Fibroblast of peridontal ligament (primary cell): ENCODE measurements around the gene EVA1C.
"Not testable (repeated sequence)": the region's sequence is repeated elsewhere in the genome, so short reads cannot be mapped to it uniquely, and the experiment has no call there.

ENCODE experiments used
- DNase-seq: peaks from one replicate; pipeline ENCODE4 v3.0.0-alpha.2; 2010; ENCODE audit errors: extremely low read depth

Gene EVA1C

GRCh38 chr21:32390537-32391224 lies 21.8 kb upstream of the EVA1C start:
- DNase-seq: not testable (repeated sequence)

- DNase-seq: no peak
These were observed 20.8 kb upstream of the EVA1C start for GRCh38 chr21:32391755-32392154.

- no peak for DNase-seq
These were observed 20.1 kb upstream of the EVA1C start for GRCh38 chr21:32392299-32392879.

GRCh38 chr21:32392880-32393676 lies 19.4 kb upstream of the EVA1C start, which contains the start of gene URB1:
URB1 (minus strand) TSS chr21:32393012; CDS start chr21:32392910, 102 bp downstream.
- DNase-seq: peak; percentile 65

- no peak for DNase-seq
These were observed 18.9 kb upstream of the EVA1C start for GRCh38 chr21:32393677-32394001.

GRCh38 chr21:32403201-32403777 lies 9.2 kb upstream of the EVA1C start:
- peak; percentile 85 for DNase-seq

- DNase-seq: no peak
These were observed 6.1 kb upstream of the EVA1C start for GRCh38 chr21:32406405-32406804.

GRCh38 chr21:32410291-32410690 lies 2.2 kb upstream of the EVA1C start:
- DNase-seq: no peak

- no peak for DNase-seq
These were observed 1.6 kb upstream of the EVA1C start for GRCh38 chr21:32410916-32411315.

GRCh38 chr21:32411350-32412161 lies 950 bp upstream of the EVA1C start:
- DNase-seq: peak; percentile 72

- DNase-seq: no peak
These were observed 554 bp downstream of the EVA1C start for GRCh38 chr21:32413015-32413504.

- DNase-seq: peak; percentile 73
These were observed 1.4 kb downstream of the EVA1C start for GRCh38 chr21:32413697-32414578.

- peak; percentile 78 for DNase-seq
These were observed 2.3 kb downstream of the EVA1C start for GRCh38 chr21:32414579-32415358.

- DNase-seq: peak; percentile 55
These were observed 3.2 kb downstream of the EVA1C start for GRCh38 chr21:32415451-32416398.

GRCh38 chr21:32418146-32418545 lies 5.6 kb downstream of the EVA1C start:
- DNase-seq: no peak

GRCh38 chr21:32422064-32422463 lies 9.6 kb downstream of the EVA1C start:
- DNase-seq: no peak

GRCh38 chr21:32423320-32424190 lies 11.0 kb downstream of the EVA1C start:
- peak; percentile 93 for DNase-seq

- no peak for DNase-seq
These were observed 11.7 kb downstream of the EVA1C start for GRCh38 chr21:32424191-32424535.
